ENCODE data around the gene ARHGAP27.
"Not testable (repeated sequence)": the region's sequence is repeated elsewhere in the genome, so short reads cannot be mapped to it uniquely, and the experiment has no call there.

ARHGAP27 gene, protein sequence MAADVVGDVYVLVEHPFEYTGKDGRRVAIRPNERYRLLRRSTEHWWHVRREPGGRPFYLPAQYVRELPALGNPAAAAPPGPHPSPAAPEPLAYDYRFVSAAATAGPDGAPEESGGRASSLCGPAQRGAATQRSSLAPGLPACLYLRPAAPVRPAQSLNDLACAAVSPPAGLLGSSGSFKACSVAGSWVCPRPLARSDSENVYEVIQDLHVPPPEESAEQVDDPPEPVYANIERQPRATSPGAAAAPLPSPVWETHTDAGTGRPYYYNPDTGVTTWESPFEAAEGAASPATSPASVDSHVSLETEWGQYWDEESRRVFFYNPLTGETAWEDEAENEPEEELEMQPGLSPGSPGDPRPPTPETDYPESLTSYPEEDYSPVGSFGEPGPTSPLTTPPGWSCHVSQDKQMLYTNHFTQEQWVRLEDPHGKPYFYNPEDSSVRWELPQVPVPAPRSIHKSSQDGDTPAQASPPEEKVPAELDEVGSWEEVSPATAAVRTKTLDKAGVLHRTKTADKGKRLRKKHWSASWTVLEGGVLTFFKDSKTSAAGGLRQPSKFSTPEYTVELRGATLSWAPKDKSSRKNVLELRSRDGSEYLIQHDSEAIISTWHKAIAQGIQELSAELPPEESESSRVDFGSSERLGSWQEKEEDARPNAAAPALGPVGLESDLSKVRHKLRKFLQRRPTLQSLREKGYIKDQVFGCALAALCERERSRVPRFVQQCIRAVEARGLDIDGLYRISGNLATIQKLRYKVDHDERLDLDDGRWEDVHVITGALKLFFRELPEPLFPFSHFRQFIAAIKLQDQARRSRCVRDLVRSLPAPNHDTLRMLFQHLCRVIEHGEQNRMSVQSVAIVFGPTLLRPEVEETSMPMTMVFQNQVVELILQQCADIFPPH

GRCh38 chr17:45432405-45433158 is at the start of gene ARHGAP27:
TSS of gene ARHGAP27 (minus strand) at chr17:45432870. CDS start at chr17:45430279, 2,591 bp downstream.
- DNase-seq, result no peak

DNA sequence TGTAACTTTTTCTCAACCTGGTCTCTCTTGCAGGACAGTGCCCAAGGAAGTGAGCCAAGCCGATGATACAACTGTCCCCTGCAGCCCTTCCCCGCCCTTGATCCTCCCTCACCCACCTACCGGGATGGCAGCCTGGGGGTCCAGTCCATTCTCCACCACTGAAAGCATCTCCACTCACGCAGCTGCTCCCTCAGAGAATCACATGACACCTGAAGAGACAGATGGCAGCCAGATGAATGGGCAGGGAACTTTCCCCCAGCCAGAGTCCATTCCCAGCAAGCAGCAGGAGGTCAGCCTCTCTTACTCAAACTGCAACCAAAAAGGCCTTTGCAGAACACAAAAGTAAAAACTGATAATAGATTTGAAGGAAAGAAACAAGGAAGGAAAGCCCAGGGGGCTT is 49.6 kb upstream of the ARHGAP27 start:
- not testable (repeated sequence) for DNase-seq

DNA sequence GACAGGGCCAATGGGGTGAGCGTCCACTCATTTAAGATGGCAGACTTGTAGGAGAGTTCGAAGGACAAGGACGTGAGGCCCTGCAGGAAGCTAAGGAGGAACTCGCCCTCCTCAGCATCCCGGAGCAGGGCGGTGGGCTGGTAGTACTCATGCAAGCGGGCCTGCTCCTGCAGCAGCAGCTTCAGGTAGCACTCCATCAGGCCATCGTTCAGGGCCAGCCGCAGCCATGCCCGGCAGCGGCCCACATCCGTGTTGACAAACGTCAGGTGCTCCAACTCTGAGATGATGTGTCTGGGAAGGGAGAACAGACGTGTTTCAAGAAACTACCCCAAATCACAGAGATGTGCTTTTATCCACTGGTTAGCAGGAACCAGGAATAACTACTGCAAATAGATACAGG is 42.8 kb upstream of the ARHGAP27 start:
- DNase-seq, result not testable (repeated sequence)

GRCh38 chr17:45472249-45472648 is 39.6 kb upstream of the ARHGAP27 start:
- DNase-seq, result not testable (repeated sequence)

GRCh38 chr17:45469204-45469563 is 36.5 kb upstream of the ARHGAP27 start:
- DNase-seq, result not testable (repeated sequence)

DNA sequence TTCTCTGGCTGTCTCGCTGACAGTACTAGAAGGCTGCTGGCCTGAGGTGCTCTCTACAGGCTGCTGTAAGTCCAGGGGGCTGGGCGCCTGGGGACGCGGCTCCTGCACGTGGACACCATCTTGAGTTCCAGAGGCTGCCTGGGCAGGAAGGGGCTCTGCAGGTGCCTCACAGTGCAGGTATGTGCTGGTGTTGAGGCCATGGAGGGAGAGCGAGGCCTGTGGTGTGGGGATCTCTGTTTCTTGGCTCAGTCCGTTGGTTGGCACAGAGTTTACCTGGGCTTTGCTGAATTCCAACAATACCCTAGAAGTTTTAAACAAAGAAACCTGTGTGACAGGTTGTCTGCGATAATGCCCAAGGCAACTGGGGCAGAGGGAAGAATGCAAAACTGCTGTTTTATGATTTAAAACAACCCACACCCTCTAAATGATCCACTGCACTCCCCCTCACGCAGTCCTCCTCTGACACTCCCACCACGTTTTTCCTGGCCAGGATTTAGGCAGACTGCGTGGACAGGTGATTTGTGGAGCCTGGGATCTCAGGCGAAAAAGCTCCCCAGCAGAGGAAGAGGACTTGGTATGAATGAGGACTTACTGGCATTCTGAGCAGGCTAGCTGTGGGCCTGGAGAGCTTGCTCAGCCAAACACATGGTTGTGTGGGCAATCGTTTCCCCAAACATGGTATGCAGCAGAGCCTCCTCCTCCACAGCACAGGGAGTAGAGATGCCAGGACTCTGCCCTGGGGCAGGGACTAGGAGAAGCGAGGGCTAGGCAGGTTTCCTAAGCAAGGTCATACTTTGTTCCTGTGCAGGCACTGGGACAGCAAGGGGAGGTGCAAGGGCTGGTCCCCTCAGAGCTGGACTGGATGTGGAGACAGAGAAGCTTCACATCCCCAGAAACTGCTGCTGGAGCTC is 35.9 kb upstream of the ARHGAP27 start:
- DNase-seq, result not testable (repeated sequence)

- peak; percentile 18 for DNase-seq
These were observed 29.1 kb upstream of the ARHGAP27 start for GRCh38 chr17:45461524-45462327.

DNA sequence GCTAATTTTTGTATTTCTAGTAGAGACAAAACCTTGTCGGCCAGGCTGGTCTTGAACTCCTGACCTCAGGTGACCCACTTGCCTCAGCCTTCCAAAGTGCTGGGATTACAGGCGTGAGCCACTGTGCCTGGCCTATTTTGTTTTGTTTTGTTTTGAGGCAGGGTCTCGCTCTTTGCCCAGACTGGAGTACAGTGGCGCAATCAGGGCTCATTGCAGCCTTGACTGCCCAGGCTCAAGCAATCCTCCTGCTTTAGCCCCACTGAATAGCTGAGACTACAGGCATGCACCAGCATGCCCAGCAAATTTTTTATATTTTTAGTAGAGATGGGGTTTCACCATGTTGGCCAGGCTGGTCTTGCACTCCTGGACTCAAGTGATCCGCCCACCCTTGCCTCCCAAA is 27.8 kb upstream of the ARHGAP27 start:
- not testable (repeated sequence) for DNase-seq

GRCh38 chr17:45454341-45454740 is 21.7 kb upstream of the ARHGAP27 start:
- DNase-seq, result not testable (repeated sequence)

GRCh38 chr17:45453731-45454130 is 21.1 kb upstream of the ARHGAP27 start:
- not testable (repeated sequence) for DNase-seq

DNA sequence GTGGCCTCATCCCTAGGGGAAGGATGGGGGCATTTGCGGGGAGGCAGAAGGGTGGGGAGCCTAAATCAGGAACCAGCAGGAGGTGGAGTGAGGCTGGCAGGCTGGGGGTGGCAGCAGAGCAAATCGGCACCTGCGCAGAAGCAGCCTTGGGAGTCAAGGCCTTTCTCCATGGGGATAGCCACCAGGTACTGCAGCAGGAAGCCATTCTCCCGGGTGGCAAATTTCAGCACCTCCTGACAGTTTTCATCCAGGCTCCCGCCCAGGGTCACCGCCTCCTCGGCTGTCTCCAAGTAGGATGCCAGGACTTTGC is 20.5 kb upstream of the ARHGAP27 start:
- DNase-seq, result not testable (repeated sequence)

DNA sequence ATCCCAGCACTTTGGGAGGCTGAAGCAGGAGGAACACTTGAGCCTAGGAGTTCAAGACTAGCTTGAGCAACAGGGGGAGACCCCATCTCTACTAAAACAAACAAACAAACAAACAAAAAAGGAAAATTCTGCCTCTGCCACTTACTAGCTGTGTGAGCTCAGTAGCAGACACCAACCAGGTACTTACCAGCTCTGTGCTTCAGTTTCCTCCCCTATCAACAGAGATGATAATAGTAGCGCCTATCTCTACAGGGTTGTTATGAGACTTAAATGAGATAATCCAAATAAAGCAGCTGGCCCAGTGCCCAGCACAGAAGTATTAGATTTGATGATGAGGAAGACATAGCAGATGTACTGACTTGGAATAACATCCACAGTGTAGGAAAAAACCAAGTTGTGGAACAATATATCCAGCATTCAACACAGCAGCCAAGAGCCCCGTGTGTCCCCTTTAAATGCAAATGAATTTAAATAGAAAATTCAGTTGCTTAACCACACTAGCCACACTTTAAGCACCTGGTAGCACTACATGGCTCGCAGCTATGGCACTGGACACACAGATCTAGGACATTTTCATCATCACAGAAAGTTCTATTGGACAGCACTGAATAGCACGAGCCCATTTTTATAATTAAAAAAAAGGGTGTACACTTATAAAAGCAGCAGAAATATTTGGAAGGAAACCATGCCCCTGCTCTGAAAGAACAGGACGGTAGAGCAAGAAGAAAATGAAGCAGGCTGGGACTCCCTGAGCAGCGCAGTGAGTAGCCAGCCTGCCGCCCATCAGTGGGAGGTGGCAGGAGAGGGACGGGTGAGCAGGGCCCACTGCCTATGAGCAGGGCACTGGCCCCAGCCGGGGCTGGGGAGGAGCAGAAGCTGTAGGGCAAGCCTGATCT is 19.9 kb upstream of the ARHGAP27 start:
- DNase-seq, result not testable (repeated sequence)

GRCh38 chr17:45451660-45452059 is 19.0 kb upstream of the ARHGAP27 start:
- not testable (repeated sequence) for DNase-seq

GRCh38 chr17:45451131-45451530 is 18.5 kb upstream of the ARHGAP27 start:
- no peak for DNase-seq

DNA sequence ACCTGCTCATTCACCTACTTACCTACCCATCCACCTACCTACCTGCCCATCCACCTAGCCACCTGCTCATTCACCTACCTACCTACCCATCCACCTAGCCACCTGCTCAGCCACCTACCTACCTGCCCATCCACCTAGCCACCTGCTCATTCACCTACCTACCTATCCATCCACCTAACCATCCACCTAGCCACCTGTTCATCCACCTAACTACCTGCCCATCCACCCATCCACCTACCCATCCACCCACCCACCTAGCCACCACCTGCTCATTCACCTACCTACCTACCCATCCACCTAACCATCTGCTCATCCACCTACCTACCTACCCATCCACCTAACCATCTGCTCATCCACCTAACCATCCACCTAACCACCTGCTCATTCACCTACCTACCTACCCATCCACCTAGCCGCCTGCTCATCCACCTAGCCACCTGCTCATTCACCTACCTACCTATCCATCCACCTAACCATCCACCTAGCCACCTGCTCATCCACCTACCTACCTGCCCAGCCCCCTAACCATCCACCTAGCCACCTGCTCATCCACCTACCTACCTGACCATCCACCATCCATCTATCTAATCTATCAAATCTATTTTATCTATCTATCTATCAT is 17.1 kb upstream of the ARHGAP27 start:
- not testable (repeated sequence) for DNase-seq

DNA sequence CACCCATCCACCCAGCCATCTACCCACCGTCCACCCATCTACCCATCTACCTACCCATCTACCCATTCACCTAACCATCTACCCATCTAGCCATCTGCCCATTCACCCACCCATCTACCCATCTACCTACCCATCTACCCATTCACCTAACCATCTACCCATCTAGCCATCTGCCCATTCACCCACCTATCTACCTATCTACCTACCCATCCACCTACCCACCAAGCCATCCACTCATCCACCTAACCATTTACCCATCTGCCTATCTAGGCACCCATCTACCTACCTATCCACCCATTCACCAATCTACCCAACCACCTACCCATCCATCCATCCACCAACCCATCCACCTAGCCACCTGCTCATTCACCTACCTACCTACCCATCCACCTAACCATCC is 16.6 kb upstream of the ARHGAP27 start:
- DNase-seq, result not testable (repeated sequence)

DNA sequence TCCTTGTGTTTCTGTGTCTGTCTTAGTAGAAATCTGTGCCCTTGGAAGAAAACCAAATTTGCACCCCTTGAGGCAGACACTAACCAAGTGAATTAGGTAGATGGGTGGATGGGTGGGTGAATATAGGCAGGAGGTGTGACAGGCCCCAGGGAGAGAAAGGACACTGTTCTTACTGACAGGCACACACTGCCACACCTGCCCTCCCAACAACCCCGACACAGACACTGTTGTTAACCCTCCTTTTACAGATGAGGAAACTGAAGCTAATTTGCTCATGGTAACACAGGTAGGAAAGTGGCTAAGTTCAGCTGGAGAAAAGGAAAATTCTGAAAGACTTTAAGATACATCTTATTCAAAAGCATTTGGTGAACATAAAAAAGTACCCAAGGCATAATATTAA is 15.8 kb upstream of the ARHGAP27 start:
- DNase-seq, result not testable (repeated sequence)

GRCh38 chr17:45448066-45448465 is 15.4 kb upstream of the ARHGAP27 start:
- DNase-seq, result not testable (repeated sequence)

GRCh38 chr17:45447650-45448049 is 15.0 kb upstream of the ARHGAP27 start:
- DNase-seq, result not testable (repeated sequence)
